GM18909 (cell line): ENCODE data around the gene RALBP1.

Source experiments
- ATAC-seq: cut with Tn5 transposase; IDR thresholded peaks from one replicate; pipeline ENCODE4 v1.9.1; 2021; ENCODE audit warnings: mild to moderate bottlenecking; ENCODE audit not compliant: unreplicated experiment, poor library complexity

Gene RALBP1

DNA sequence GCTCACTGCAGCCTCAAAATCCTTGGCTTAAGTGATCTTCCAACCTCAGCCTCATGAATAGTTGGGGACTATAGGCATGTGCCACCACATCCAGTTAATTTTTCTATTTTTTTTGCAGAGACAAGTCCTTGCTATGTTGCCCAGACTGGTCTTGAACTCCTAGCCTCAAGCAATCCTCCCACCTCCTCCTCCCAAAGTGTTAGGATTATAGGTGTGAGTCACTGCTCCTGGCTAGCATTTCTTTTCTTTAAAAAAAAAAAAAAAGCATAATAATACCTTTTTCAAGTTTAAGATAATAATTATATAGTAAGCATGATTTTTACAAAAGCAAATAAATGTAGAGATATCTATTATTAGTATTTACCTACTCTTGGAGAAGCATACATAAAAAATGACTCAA is 103.0 kb downstream of the RALBP1 start:
- no peak for ATAC-seq

- ATAC-seq, result no peak
These were observed 106.4 kb downstream of the RALBP1 start for GRCh38 chr18:9581667-9582066.

DNA sequence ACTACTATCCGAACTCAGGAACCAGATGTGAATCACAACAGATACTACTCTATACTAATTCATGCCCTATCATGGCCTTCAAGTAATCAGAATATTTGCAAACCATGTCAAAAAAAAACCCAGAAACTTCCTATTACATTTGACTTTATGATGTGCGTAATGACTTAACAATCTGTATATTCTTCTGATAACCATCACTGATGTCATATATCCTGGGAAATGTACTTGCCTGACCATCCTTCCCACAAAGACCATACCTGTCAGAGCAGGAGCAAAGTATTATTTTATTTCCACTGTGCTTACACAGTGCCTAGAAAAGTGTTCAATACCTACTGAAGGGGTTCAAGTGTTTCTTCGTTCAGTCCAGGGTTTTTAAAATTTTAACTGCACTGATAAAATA is 111.5 kb downstream of the RALBP1 start:
- no peak for ATAC-seq
